ENCODE data around the gene MYO6.

Gene MYO6

DNA sequence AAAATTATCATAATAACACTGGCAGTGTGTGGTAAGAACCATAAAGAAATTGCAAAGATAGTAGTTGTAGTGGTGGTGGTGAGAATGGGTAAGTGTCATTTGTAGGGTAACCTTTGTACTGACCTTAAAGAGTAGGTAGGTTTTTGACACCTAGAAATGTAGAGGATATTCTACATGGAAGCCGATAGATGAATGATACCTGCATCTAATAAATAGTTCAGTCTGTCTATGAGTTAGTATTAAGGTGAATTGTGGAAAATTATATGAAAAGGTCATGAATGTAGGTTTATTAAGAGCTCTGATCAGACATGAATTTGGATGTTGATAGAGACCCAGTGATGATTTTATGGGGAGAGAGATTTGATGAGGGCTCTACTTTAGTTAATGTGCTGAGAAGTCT lies 78.1 kb downstream of the MYO6 start:
- DNase-seq (ENCODE audit: low read depth): no peak

GRCh38 chr6:75830959-75831885 lies 82.2 kb downstream of the MYO6 start:
- no peak for DNase-seq (ENCODE audit: low read depth)

- no peak for DNase-seq (ENCODE audit: low read depth)
These were observed 85.4 kb downstream of the MYO6 start for GRCh38 chr6:75834447-75834846.

GRCh38 chr6:75842191-75842590 lies 93.2 kb downstream of the MYO6 start:
- DNase-seq (ENCODE audit: low read depth): no peak

DNA sequence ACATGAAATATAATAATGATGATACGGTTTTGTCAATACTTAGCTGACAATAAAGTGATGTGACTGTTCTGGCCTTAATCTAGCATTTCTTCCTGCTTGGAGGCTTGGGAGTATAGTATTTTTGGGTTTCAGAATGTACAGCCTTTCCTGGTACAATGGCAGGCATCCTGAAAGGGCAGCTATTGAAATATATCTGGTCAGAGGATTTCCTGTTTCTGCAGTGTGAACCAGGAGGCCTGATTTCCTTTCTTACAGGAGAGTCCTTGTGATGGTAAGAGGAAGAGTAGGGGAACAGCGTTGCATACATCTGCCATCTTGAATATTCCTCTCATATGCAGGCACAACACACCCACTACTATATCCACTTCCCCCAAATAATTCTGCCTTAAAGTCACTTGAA lies 93.7 kb downstream of the MYO6 start:
- no peak for DNase-seq (ENCODE audit: low read depth)

DNA sequence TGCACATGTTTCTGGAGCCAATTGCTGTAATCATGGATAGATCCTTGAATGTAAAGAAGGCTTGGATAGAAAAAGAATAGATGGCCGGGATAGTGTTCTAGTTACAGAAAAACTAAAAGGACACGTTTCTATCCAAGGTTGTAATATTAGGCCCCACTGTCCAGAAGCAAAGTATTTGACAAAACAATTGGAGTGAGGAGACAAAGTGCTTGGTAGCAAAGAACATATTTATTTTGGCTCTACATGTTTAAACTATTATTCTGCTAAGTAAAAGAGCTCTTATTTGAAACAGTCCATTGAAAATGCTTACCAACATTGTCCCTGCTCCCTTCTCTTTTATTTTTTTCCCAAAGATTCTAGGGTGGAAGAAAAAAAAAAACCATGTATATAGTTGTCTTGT lies 94.4 kb downstream of the MYO6 start:
- no peak for DNase-seq (ENCODE audit: low read depth)

- no peak for DNase-seq (ENCODE audit: low read depth)
These were observed 99.2 kb downstream of the MYO6 start for GRCh38 chr6:75848274-75848673.

DNA sequence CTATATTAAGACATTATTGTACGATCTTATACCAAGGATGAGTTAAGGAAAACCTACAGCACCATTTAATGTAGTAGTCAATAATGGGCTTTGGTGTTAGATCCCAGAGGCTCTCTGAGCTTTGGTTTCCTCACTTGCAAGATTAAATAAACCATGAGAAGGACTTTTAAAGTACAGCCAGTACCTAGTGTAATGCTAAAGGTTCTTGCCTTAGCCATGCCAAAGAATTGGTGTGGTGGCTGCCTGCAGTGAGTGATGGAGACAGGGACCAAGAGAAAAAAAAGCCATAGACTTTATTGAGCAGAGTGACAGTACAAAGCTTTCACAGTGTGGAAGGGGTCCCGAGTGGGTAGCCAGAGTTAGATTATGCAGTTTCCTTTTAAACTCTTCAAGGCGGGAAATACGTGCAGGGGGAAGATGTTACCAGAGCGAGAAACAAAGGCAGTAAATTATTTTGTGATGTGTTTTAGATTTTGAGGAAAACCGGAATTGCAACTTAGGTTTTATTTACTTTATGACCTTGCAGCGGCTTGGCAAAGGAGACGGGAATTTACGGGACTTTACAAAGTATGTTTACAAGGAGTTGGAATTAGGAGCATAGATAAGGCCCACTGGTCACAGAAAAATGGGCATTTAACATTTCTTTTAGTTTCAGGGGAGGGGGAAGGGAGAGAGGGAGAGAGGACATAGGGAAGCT lies 100.4 kb downstream of the MYO6 start:
- no peak for DNase-seq (ENCODE audit: low read depth)

DNA sequence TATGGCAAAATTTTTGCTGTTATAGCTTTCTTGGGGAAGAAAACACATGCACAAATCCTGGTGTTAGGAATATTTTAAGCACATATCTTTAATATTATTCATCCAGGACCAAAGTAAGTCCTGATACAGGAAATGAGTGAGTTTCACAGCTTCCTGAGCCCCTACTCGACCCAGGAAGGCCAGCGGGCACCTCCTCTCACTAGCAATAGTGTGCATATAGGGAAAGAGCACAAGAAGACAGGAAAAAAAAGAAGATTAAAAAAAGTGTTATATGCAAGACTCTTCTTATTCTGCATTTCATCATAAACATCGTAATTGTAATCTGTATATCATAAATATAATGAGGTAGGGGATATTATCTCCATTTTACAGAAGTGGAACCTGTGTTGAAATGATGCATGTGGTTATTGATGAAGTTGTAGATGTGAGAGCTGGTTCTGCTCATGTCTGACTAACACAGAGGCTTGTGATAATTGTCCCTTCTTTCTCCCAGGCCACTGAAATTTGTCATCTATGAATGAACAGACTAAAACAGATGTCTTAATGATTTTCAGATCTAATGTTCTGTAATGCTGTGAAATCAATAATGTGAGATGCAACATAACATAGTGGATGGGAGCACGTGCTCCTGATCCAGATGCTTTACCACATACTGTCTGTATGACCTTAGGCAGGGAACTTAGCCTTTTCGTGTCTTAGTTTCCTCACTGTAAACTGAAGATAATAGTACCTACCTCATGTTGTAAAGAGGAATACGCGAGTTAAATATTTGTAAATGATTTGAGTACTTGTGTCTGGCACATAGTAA lies 101.2 kb downstream of the MYO6 start:
- no peak for DNase-seq (ENCODE audit: low read depth)

- no peak for DNase-seq (ENCODE audit: low read depth)
These were observed 103.7 kb downstream of the MYO6 start for GRCh38 chr6:75852721-75853120.

- DNase-seq (ENCODE audit: low read depth): no peak
These were observed 104.8 kb downstream of the MYO6 start for GRCh38 chr6:75853806-75854205.

DNA sequence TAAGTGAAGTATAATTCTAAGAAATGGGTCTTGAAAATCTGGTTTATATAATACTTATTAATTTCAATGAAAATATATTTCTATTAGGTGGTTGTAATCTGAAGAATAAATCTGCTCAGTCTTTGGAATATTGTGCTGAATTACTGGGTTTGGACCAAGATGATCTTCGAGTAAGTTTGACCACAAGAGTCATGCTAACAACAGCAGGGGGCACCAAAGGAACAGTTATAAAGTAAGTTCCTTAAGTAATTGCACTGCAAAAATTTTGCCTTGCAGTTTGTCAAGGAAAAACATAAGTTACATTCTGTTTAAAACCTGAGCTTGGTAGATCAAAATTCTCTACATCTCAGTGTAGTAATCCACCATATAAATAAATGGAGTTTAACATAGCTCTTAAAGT lies 106.0 kb downstream of the MYO6 start:
- no peak for DNase-seq (ENCODE audit: low read depth)

DNA sequence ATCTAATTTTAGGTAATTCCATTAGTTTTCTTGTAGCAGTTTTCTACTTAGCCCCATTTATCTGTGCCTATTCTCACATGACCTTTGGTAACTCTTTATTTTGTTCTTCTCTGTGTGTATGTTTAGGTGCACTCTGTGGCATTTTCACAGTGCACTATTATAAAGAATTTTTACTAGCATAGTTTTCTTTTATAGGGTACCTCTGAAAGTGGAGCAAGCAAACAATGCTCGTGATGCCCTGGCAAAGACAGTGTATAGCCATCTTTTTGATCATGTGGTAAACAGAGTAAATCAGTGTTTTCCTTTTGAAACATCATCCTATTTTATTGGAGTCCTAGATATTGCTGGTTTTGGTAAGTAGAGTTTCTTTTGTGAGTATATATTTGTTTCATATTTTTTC lies 107.9 kb downstream of the MYO6 start:
- DNase-seq (ENCODE audit: low read depth): no peak

DNA sequence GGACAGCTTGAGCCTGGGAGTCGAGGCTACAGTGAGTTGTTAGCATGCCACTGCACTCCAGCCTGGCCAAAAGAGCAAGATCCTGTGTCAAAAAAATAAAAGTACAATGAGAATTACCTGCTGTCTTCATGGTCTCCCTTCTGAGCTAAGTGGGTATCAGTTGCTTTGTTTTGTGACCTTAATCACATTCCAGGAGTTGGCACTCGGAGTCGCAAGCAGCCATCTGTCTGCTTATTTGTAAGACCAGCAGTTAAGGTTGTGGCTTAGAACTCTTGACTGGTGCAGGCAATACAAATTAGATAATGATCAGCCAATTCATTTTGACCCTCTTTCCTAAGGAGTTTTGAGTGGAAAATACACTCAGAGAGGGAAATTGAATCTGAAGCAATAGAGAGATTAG lies 114.0 kb downstream of the MYO6 start:
- DNase-seq (ENCODE audit: low read depth): no peak

DNA sequence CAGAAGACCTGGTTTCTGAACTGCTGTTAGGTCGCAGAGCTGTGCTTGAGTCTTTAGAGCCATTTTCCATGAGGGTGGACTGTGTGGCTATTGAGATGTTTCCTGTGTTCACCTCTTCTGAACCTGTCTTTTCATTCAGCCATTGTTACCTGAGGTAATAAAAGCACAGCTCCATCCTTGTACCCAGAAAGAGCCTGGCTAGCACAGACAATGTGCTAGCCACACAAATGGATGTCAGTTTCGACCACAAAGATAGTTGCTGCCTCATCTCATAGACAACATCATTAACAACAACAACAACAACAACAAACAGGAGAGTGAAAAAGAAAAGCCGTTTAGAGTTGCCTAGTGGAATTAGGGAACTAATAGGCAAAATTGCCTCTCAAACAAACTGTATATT lies 114.7 kb downstream of the MYO6 start:
- no peak for DNase-seq (ENCODE audit: low read depth)

GRCh38 chr6:75864446-75864845 lies 115.4 kb downstream of the MYO6 start:
- no peak for DNase-seq (ENCODE audit: low read depth)

DNA sequence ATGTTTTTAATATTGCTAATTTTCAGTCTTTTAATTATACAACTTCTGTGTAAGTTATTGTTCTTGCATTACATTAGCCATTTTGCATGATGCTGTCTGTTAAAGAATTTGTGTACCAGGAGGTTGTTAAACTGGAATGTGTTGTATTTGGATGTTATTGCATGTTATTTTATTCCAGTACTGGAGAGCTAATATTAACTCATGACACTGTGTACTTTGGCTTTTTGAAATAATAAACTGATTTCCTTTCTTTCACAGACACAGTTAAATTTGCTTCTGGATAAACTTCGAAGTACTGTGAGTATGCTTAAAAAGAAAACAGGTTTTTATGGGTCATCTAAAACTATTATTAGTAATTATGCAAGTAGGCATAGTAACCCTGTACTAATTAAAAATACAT lies 121.3 kb downstream of the MYO6 start:
- DNase-seq (ENCODE audit: low read depth): no peak

- DNase-seq (ENCODE audit: low read depth): no peak
These were observed 125.2 kb downstream of the MYO6 start for GRCh38 chr6:75874224-75874623.

DNA sequence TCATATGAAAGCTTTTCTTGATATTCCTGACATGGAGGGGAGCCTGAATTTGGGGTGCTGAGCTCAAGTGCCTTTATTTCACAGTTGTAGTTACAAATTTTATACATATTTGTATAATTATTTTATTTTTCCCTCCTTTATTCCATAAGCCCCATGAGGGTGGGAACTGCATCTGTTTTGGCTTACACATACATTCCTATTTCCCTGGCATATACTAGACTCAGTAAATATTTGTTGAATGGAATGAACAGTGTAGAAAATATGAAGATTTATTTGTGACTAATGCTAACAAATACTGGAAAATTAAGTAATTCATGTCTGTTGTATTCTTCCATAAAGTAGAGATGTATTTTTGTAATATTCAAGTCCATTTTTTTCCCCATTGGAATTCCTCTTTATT lies 127.1 kb downstream of the MYO6 start:
- DNase-seq (ENCODE audit: low read depth): no peak

- DNase-seq (ENCODE audit: low read depth): no peak
These were observed 131.3 kb downstream of the MYO6 start for GRCh38 chr6:75880305-75880704.

GRCh38 chr6:75882734-75883133 lies 133.7 kb downstream of the MYO6 start:
- DNase-seq (ENCODE audit: low read depth): no peak

- no peak for DNase-seq (ENCODE audit: low read depth)
These were observed 135.8 kb downstream of the MYO6 start for GRCh38 chr6:75884822-75885221.

DNA sequence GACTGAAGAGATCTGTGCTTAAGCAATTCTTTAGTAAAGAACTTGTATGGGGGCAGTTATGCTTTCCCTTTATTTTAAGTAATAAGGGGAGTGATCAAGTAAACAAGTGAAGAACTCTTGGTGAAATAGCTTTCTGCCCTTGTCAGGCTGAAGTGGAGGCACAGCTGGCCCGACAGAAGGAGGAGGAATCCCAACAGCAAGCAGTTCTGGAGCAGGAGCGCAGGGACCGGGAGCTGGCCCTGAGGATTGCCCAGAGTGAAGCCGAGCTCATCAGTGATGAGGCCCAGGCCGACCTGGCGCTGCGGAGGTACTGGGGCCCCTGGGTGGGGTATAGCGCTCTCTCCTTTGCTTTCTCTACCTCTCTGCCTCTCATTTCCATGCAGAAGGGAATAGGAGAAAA lies 143.3 kb downstream of the MYO6 start:
- no peak for DNase-seq (ENCODE audit: low read depth)
